AG08395 (cell line): Measurements from ENCODE around the gene RASSF10.

Experiments
- DNase-seq: peaks from one replicate; pipeline ENCODE4 v3.0.0; 2012; ENCODE audit warnings: mixed read lengths, low spot score

RASSF10 gene

DNA sequence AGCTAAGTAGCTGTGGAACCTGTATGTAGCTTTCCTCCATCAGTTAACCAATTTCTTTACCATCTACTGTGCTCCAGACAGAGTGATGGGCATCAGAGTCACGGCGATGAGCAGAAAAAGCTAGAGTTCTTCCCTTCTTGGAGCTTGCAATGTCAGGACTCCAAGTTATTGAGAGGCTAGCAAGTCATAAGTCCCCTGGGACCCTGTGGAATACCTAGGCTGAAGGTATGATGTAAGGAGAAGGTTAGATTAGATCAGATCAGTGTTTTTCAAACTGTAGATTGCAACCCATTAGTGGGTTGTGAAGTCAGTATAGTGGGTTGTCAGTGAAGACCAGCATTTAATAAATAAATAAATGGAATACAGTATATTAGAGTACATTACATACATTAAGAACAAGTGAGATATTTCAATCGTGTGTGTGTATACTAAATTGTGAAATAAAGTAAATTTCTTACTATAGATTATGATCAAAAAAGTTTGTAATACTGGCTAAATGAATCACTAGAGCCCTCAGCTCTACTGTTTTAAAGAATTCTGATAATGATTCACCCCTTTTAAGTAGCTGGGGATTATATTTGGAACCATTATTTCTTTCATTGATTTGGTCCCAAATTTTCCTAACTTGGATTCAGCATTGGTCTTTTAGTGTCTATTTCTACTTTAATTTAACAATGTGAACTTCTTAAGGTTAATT, 52.3 kb downstream of the RASSF10 start:
- no peak for DNase-seq
